ENCODE data around the gene HNRNPUL1.

The HNRNPUL1 gene

DNA sequence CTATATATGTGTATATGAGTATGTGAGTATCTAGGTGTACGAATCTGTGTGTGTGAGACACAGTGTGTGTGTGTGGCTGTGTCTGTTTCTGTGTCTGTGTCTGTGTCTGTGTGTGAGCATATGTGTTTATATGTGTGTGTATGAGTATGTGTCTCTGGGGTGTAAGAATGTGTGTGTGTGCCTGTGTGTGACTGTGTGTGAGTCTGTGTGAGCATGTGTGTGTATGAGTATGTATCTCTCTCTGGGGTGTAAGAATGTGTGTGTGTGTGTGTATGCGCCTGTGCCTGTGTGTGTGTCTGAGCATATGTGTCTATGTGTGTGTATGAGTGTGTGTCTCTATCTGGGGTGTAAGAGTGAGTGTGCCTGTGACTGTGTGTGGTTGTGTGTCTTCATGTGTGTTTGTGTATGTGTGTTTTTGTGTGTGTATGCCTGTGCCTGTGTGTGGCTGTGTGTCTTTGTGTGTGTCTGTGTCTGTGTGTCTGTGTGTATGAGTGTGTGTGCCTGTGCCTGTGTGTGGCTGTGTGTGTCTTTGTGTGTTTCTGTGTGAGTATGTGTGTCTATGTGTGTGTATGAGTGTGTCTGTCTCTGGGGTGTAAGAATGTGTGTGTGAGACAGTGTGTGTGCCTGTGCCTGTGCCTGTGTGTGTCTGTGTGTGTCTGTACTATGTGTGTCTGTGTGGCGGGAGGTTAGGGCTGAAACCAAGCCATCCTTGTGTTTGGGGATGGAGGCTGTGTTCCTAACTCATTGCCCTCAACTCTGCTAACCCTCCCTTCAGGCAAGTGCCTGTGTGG lies 33.9 kb upstream of the HNRNPUL1 start:
- TF ChIP-seq, protein P1, sequence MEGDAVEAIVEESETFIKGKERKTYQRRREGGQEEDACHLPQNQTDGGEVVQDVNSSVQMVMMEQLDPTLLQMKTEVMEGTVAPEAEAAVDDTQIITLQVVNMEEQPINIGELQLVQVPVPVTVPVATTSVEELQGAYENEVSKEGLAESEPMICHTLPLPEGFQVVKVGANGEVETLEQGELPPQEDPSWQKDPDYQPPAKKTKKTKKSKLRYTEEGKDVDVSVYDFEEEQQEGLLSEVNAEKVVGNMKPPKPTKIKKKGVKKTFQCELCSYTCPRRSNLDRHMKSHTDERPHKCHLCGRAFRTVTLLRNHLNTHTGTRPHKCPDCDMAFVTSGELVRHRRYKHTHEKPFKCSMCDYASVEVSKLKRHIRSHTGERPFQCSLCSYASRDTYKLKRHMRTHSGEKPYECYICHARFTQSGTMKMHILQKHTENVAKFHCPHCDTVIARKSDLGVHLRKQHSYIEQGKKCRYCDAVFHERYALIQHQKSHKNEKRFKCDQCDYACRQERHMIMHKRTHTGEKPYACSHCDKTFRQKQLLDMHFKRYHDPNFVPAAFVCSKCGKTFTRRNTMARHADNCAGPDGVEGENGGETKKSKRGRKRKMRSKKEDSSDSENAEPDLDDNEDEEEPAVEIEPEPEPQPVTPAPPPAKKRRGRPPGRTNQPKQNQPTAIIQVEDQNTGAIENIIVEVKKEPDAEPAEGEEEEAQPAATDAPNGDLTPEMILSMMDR (IDR thresholded peaks at IDR 0.05; ENCODE audit: low read depth, low read length, missing control alignments): no peak
- Histone ChIP-seq H3K27ac (no peak overlapping the region), H3K36me3 (replicated peaks) (peaks cover 42% of the 10 kb centered on the region), H3K27me3 (replicated peaks) (no peaks in the 10 kb centered on the region), H3K4me3 (ENCODE audit: low read depth, low read length) (no peak overlapping the region)
- no peak for DNase-seq
- in situ Hi-C loops (cut with HindIII; ENCODE audit: low pct_ligation_motif_present, low sequenced_read_pairs): no loop called here

- no peak overlapping the region for H3K27ac ChIP-seq
- in situ Hi-C loops (cut with HindIII; ENCODE audit: low pct_ligation_motif_present, low sequenced_read_pairs): no loop called here
- DNase-seq: no peak
- H3K27me3 ChIP-seq (replicated peaks): no peaks in the 10 kb centered on the region
- H3K36me3 ChIP-seq (replicated peaks): peaks cover 49% of the 10 kb centered on the region
- TF ChIP-seq, protein P1 (IDR thresholded peaks at IDR 0.05; ENCODE audit: low read depth, low read length, missing control alignments): no peak
- H3K4me3 ChIP-seq (ENCODE audit: low read depth, low read length): no peak overlapping the region
Measured at GRCh38 chr19:41232686-41233085, 31.5 kb upstream of the HNRNPUL1 start.

DNA sequence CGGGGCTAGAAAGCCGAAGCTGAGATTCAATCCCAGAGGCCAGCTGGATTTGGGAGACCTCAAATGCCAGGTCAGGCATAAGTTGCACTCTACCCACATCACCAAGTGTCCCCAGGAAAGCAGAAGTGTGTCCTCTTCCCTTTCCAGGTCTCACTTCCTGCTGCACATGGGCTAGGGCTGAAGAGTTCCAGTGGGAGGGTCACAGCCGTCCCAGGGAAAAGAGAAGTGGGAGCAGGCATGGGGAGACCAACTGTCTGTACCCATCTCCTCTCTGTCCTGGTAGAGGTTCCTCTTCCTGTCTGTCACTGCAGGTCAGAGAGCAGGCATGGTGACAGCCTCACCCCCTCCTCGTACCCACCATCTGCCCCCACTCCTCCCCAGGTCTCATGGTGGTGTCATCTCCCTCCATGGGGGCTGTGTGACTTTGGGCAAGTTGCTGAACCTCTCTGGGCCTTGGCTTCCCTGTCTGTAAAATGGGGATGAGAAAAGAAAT lies 30.4 kb upstream of the HNRNPUL1 start:
- H3K4me3 ChIP-seq (ENCODE audit: low read depth, low read length): no peak overlapping the region
- no peak for DNase-seq
- no peaks in the 10 kb centered on the region for H3K27me3 ChIP-seq (replicated peaks)
- TF ChIP-seq, protein P1 (IDR thresholded peaks at IDR 0.05; ENCODE audit: low read depth, low read length, missing control alignments): no peak
- peaks cover 57% of the 10 kb centered on the region for H3K36me3 ChIP-seq (replicated peaks)
- no peak overlapping the region for H3K27ac ChIP-seq
- in situ Hi-C loops (cut with HindIII; ENCODE audit: low pct_ligation_motif_present, low sequenced_read_pairs): no loop called here

DNA sequence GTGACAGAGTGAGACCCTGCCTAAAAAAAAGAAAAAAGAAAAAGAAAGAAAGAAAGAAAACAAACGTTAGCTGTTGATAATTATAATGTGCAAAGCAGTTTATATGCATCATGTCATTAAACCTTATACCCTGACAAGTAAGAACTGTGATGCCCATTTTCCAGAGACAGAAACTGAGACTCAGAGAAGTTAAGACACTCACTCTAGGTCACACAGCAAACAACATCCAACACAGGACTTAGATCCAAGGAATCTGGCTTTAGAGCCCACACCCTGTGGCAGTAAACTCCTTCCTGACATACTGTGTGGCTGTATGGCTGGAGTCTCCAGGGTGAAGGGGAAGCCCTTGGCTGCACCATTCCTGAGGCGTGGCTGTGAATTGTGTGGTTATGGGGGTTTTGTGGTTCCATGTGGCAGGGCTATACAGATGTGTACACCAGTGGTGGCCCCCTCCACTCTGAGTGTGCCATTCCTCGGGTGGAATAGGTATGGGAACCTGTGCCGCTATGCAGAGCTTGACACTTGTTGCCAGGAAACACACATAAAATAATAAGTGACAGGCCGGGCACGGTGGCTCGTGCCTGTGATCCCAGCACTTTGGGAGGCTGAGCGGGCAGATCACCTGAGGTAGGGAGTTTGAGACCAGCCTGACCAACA lies 29.5 kb upstream of the HNRNPUL1 start:
- TF ChIP-seq, protein P1 (IDR thresholded peaks at IDR 0.05; ENCODE audit: low read depth, low read length, missing control alignments): no peak
- H3K27ac ChIP-seq: no peak overlapping the region
- H3K27me3 ChIP-seq (replicated peaks): no peaks in the 10 kb centered on the region
- in situ Hi-C loops (cut with HindIII; ENCODE audit: low pct_ligation_motif_present, low sequenced_read_pairs): no loop called here
- H3K4me3 ChIP-seq (ENCODE audit: low read depth, low read length): no peak overlapping the region
- H3K36me3 ChIP-seq (replicated peaks): peaks cover 63% of the 10 kb centered on the region
- DNase-seq: no peak

DNA sequence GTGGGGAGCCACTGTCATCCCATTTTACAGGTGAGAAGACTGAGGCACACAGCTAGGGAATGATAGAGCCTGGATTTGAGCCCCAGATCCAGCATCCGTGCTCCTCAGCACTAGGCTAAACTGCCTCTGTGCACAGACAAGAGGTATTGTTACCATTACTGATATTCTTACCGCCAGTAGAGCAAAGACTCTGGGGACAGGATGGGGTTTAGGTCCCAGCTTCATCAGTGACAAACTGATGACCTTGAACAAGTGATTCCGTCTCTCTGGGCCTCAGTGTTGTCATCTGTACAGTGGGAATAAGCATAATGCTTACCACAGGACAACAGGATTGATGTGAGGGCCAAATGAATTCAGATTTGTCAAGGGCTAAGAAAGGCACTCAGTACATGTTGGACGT lies 28.7 kb upstream of the HNRNPUL1 start:
- H3K36me3 ChIP-seq (replicated peaks): peaks cover 70% of the 10 kb centered on the region

More for the DNA sequence above, 28.7 kb upstream of the HNRNPUL1 start:
- Histone ChIP-seq H3K4me3 (ENCODE audit: low read depth, low read length) (no peak overlapping the region), H3K27ac (no peak overlapping the region), H3K27me3 (replicated peaks) (no peaks in the 10 kb centered on the region)
- TF ChIP-seq, protein P1 (IDR thresholded peaks at IDR 0.05; ENCODE audit: low read depth, low read length, missing control alignments): no peak
- in situ Hi-C loops (cut with HindIII; ENCODE audit: low pct_ligation_motif_present, low sequenced_read_pairs): no loop called here
- no peak for DNase-seq
